Activated naive CD4-positive, alpha-beta T cell treated with anti-CD3 and anti-CD28 coated beads, Interleukin-2, amount 10 ng/mL, durations not matched to agents 7 days and 5 days (primary cell): ENCODE data around the gene HIF1A.
A peak's percentile ranks its signal among the peaks of the same experiment; 100 is the strongest.
"Not testable (repeated sequence)": the region's sequence is repeated elsewhere in the genome, so short reads cannot be mapped to it uniquely, and the experiment has no call there.

Experiments used
- CTCF ChIA-PET: fragments of 350-600 bp; sonication (Branson Sonifier 250); formaldehyde crosslinking; loops from one replicate; lab custom pipeline; 2021; ENCODE audit warnings: antibody characterized with exemption; lab: Charles Lee
- DNase-seq: peaks from one replicate; pipeline ENCODE4 v3.0.0-alpha.2; 2020
- H3K27ac Mint-ChIP-seq: one replicate; pipeline ENCODE4 v1.8.0; 2021; ENCODE audit warnings: mild to moderate bottlenecking, moderate library complexity, mixed read lengths
- H3K27me3 Mint-ChIP-seq: one replicate; pipeline ENCODE4 v1.8.0; 2021; ENCODE audit warnings: mild to moderate bottlenecking, mixed read lengths
- H3K36me3 Mint-ChIP-seq: one replicate; pipeline ENCODE4 v1.8.0; 2021; ENCODE audit warnings: mixed read lengths
- H3K4me1 Mint-ChIP-seq: one replicate; pipeline ENCODE4 v1.8.0; 2021; ENCODE audit warnings: mixed read lengths
- H3K4me3 Mint-ChIP-seq: one replicate; pipeline ENCODE4 v1.8.0; 2021; ENCODE audit warnings: mild to moderate bottlenecking, moderate library complexity, mixed read lengths
- H3K9me3 Mint-ChIP-seq: one replicate; pipeline ENCODE4 v1.8.0; 2021; ENCODE audit warnings: mixed read lengths

HIF1A gene

GRCh38 chr14:61705017-61705416, 9.7 kb downstream of the HIF1A start:
- CTCF ChIA-PET: interaction anchor here (0.6 to 1.5 kb wide), 5 partner anchors 10 to 213 kb away, joined by 3 to 4 read pairs (median 3); no protein-coding TSS in a partner anchor
- no peak for DNase-seq
- Mint-ChIP-seq H3K36me3 (peaks cover 33% of the 10 kb centered on the region), H3K27ac (no peak overlapping the region), H3K4me3 (no peak overlapping the region), H3K9me3 (peaks cover 2% of the 10 kb centered on the region), H3K4me1 (peaks cover 87% of the 10 kb centered on the region), H3K27me3 (no peaks in the 10 kb centered on the region)

GRCh38 chr14:61706096-61706690, 10.9 kb downstream of the HIF1A start:
- H3K4me3 Mint-ChIP-seq: no peak overlapping the region
- CTCF ChIA-PET: interaction anchor here (1.4 to 1.5 kb wide), 2 partner anchors 14 to 36 kb away, joined by 3 to 4 read pairs; no protein-coding TSS in a partner anchor
- H3K4me1 Mint-ChIP-seq: peaks cover 89% of the 10 kb centered on the region
- peaks cover 26% of the 10 kb centered on the region for H3K36me3 Mint-ChIP-seq
- no peak for DNase-seq
- H3K27ac Mint-ChIP-seq: peak overlapping the region; percentile 58
- H3K9me3 Mint-ChIP-seq: peaks cover 2% of the 10 kb centered on the region
- no peaks in the 10 kb centered on the region for H3K27me3 Mint-ChIP-seq

- CTCF ChIA-PET, DNase-seq, H3K27me3 Mint-ChIP-seq, H3K9me3 Mint-ChIP-seq, H3K4me3 Mint-ChIP-seq: not testable (repeated sequence)
- H3K27ac Mint-ChIP-seq: peak overlapping the region; percentile 45
- peaks cover 93% of the 10 kb centered on the region for H3K4me1 Mint-ChIP-seq
- peaks cover 25% of the 10 kb centered on the region for H3K36me3 Mint-ChIP-seq
Measured at GRCh38 chr14:61707774-61708173, 12.5 kb downstream of the HIF1A start.

- H3K9me3 Mint-ChIP-seq, DNase-seq, H3K27me3 Mint-ChIP-seq, CTCF ChIA-PET, H3K4me3 Mint-ChIP-seq: not testable (repeated sequence)
- peaks cover 93% of the 10 kb centered on the region for H3K4me1 Mint-ChIP-seq
- H3K36me3 Mint-ChIP-seq: peaks cover 28% of the 10 kb centered on the region
- H3K27ac Mint-ChIP-seq: peak overlapping the region; percentile 28
Measured at GRCh38 chr14:61708693-61709092, 13.4 kb downstream of the HIF1A start.

GRCh38 chr14:61710853-61711817, 15.8 kb downstream of the HIF1A start:
- CTCF ChIA-PET: interaction anchor here (1.3 to 1.8 kb wide), 3 partner anchors 11 to 235 kb away, joined by 3 to 4 read pairs (median 4); no protein-coding TSS in a partner anchor
- Mint-ChIP-seq H3K4me3 (no peak overlapping the region), H3K27me3 (no peaks in the 10 kb centered on the region), H3K27ac (peak overlapping the region; percentile 81), H3K36me3 (peaks cover 26% of the 10 kb centered on the region), H3K4me1 (peaks cover 88% of the 10 kb centered on the region), H3K9me3 (peaks cover 2% of the 10 kb centered on the region)
- DNase-seq: no peak

DNA sequence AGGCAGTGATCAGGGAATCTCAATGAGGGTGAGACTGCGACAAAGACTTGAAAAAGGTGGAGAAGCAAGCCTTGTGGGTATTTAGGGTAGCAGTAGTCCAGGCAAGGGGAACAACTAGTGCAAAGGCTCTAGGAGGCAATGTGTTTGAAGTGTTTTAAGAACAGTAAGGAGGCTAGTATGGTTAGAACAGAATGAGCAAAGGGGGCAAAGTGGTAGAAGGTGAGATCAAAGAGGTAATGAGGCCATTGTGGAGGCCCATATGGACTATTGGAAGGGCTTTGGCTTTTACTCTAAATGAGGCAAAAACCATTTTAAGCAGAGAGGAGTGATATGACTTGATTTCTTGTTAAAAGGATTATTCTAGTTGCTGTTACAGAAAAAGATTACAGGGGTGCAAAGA, 16.8 kb downstream of the HIF1A start:
- Mint-ChIP-seq H3K27ac (no peak overlapping the region), H3K9me3 (peaks cover 2% of the 10 kb centered on the region), H3K4me1 (peaks cover 84% of the 10 kb centered on the region), H3K4me3 (no peak overlapping the region), H3K36me3 (peaks cover 20% of the 10 kb centered on the region), H3K27me3 (no peaks in the 10 kb centered on the region)
- CTCF ChIA-PET: no interaction called here
- DNase-seq: no peak

GRCh38 chr14:61713724-61714437, 18.6 kb downstream of the HIF1A start:
- no peak for DNase-seq
- no peaks in the 10 kb centered on the region for H3K9me3 Mint-ChIP-seq
- H3K27ac Mint-ChIP-seq: peak overlapping the region; percentile 11
- H3K4me1 Mint-ChIP-seq: peaks cover 87% of the 10 kb centered on the region
- H3K36me3 Mint-ChIP-seq: peaks cover 12% of the 10 kb centered on the region
- no peak overlapping the region for H3K4me3 Mint-ChIP-seq
- no peaks in the 10 kb centered on the region for H3K27me3 Mint-ChIP-seq
- CTCF ChIA-PET: interaction anchor here (1.0 to 1.5 kb wide), 3 partner anchors 9 to 17 kb away, joined by 3 read pairs; no protein-coding TSS in a partner anchor

GRCh38 chr14:61716956-61717355, 21.6 kb downstream of the HIF1A start:
- Mint-ChIP-seq H3K27ac (no peak overlapping the region), H3K4me3 (no peak overlapping the region), H3K9me3 (no peaks in the 10 kb centered on the region), H3K27me3 (no peaks in the 10 kb centered on the region), H3K36me3 (peaks cover 16% of the 10 kb centered on the region), H3K4me1 (peaks cover 84% of the 10 kb centered on the region)
- CTCF ChIA-PET: interaction anchor here (1.2 kb wide), 1 partner anchor 155 kb away, joined by 4 read pairs; no protein-coding TSS in a partner anchor
- no peak for DNase-seq

GRCh38 chr14:61718039-61718438, 22.7 kb downstream of the HIF1A start:
- peaks cover 77% of the 10 kb centered on the region for H3K4me1 Mint-ChIP-seq
- peaks cover 20% of the 10 kb centered on the region for H3K36me3 Mint-ChIP-seq
- H3K27ac Mint-ChIP-seq: peak overlapping the region; percentile 49
- H3K27me3 Mint-ChIP-seq: no peaks in the 10 kb centered on the region
- no peak overlapping the region for H3K4me3 Mint-ChIP-seq
- DNase-seq: no peak
- no peaks in the 10 kb centered on the region for H3K9me3 Mint-ChIP-seq
- CTCF ChIA-PET: interaction anchor here (1.2 kb wide), 2 partner anchors 12 to 156 kb away, joined by 3 to 4 read pairs; no protein-coding TSS in a partner anchor

GRCh38 chr14:61719344-61720293, 24.3 kb downstream of the HIF1A start:
- DNase-seq: no peak
- H3K4me1 Mint-ChIP-seq: peaks cover 74% of the 10 kb centered on the region
- H3K36me3 Mint-ChIP-seq: peaks cover 26% of the 10 kb centered on the region
- no peaks in the 10 kb centered on the region for H3K9me3 Mint-ChIP-seq
- H3K27ac Mint-ChIP-seq: peak overlapping the region; percentile 84
- H3K27me3 Mint-ChIP-seq: no peaks in the 10 kb centered on the region
- peak overlapping the region; percentile 46 for H3K4me3 Mint-ChIP-seq
- CTCF ChIA-PET: interaction anchor here (0.9 to 1.6 kb wide), 9 partner anchors 10 to 423 kb away, joined by 3 to 6 read pairs (median 4); no protein-coding TSS in a partner anchor

DNA sequence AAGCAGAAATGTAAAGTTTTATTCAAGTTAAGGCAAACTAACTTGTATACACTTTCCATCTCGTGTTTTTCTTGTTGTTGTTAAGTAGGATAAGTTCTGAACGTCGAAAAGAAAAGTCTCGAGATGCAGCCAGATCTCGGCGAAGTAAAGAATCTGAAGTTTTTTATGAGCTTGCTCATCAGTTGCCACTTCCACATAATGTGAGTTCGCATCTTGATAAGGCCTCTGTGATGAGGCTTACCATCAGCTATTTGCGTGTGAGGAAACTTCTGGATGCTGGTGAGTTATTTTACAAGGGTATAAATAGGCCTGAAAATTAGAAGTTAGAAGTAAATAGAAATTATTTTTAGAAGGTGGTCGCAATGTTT, 25.0 kb downstream of the HIF1A start:
- no peaks in the 10 kb centered on the region for H3K9me3 Mint-ChIP-seq
- H3K27ac Mint-ChIP-seq: peak overlapping the region; percentile 84
- H3K36me3 Mint-ChIP-seq: peaks cover 31% of the 10 kb centered on the region
- no peak for DNase-seq
- peak overlapping the region; percentile 46 for H3K4me3 Mint-ChIP-seq
- CTCF ChIA-PET: interaction anchor here (0.9 to 1.6 kb wide), 8 partner anchors 9 to 424 kb away, joined by 3 to 6 read pairs (median 4); no protein-coding TSS in a partner anchor
- H3K4me1 Mint-ChIP-seq: peaks cover 74% of the 10 kb centered on the region
- no peaks in the 10 kb centered on the region for H3K27me3 Mint-ChIP-seq

- CTCF ChIA-PET: interaction anchor here (1.3 to 1.4 kb wide), 2 partner anchors 15 to 28 kb away, joined by 4 read pairs; no protein-coding TSS in a partner anchor
Measured at GRCh38 chr14:61720741-61721140, 25.4 kb downstream of the HIF1A start.

DNA sequence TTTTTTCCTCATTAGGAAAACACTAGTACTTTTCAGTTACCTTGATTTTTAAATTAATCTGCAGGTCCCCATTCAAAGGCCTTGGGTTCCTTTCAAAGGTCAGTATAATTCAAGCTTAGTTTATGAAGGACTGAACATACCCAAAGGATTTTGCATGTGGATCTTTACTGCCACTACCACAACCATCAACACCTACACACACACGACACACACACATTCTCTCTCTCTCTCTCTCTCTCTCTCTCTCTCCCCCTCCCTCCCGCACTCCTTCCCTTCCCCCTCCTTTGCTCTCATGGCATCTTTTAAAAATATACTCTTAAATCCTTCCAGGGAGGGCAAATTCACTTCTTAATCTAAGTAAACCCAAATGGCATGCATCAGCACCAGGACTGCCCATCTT, 28.8 kb downstream of the HIF1A start:
- Mint-ChIP-seq H3K27ac (no peak overlapping the region), H3K9me3 (no peaks in the 10 kb centered on the region), H3K27me3 (no peaks in the 10 kb centered on the region), H3K4me1 (peaks cover 65% of the 10 kb centered on the region), H3K36me3 (peaks cover 60% of the 10 kb centered on the region), H3K4me3 (no peak overlapping the region)
- CTCF ChIA-PET: interaction anchor here (1.2 kb wide), 1 partner anchor 248 kb away, joined by 3 read pairs; no protein-coding TSS in a partner anchor
- DNase-seq: no peak

More at GRCh38 chr14:61720741-61721140, 25.4 kb downstream of the HIF1A start:
- H3K4me1 Mint-ChIP-seq: peaks cover 69% of the 10 kb centered on the region
- H3K27me3 Mint-ChIP-seq: no peaks in the 10 kb centered on the region
- peak overlapping the region; percentile 73 for H3K27ac Mint-ChIP-seq
- DNase-seq: no peak
- peaks cover 35% of the 10 kb centered on the region for H3K36me3 Mint-ChIP-seq
- no peaks in the 10 kb centered on the region for H3K9me3 Mint-ChIP-seq
- H3K4me3 Mint-ChIP-seq: no peak overlapping the region
